Testis (tissue), 2 donors: ENCODE results near the gene QPCT.

Experiments used
- CTCF ChIP-seq, 3 experiments: fragments of 450-650 bp in 2 of 3; fragments of 200-600 bp in 1 of 3; sonication (generic) in 1 of 3; IDR thresholded peaks; one replicate each; pipeline ENCODE4 v1.5.1; 2016 to 2019; ENCODE audit warnings: antibody characterized with exemption in 3 of 3, mild to moderate bottlenecking in 2 of 3, moderate library complexity in 1 of 3
- POLR2A ChIP-seq: fragments of 450-650 bp; IDR thresholded peaks from one replicate; pipeline ENCODE4 v1.6.1; 2017; ENCODE audit warnings: antibody characterized with exemption, mild to moderate bottlenecking, moderate library complexity

GRCh38 chr2:37405781-37406180, 61.4 kb downstream of the QPCT start:
- TF ChIP-seq CTCF (IDR thresholded peaks at IDR 0.05) (no peak), POLR2A (no peak)
